A549 treated with AZD9567 at 1 μM for 4 hours (cell line): ENCODE data around the gene SMAD2. TPM values are rescaled to one million over a fixed set of nuclear protein-coding genes. Genes with fewer than 3 reads are reported as not detected.

ENCODE experiments used
- total RNA-seq: library from RNA; stranded (reverse); fragments of 200-300 nt; extraction: Qiagen RNA extraction; gene quantifications from 5 replicates; pipeline ENCODE4 v1.2.3, GENCODE V29; 2022; ENCODE audit not compliant: insufficient read depth

The SMAD2 gene
- total RNA-seq, result 52.4 to 85.6 TPM (median 59.7 TPM) in 5 replicates

DNA sequence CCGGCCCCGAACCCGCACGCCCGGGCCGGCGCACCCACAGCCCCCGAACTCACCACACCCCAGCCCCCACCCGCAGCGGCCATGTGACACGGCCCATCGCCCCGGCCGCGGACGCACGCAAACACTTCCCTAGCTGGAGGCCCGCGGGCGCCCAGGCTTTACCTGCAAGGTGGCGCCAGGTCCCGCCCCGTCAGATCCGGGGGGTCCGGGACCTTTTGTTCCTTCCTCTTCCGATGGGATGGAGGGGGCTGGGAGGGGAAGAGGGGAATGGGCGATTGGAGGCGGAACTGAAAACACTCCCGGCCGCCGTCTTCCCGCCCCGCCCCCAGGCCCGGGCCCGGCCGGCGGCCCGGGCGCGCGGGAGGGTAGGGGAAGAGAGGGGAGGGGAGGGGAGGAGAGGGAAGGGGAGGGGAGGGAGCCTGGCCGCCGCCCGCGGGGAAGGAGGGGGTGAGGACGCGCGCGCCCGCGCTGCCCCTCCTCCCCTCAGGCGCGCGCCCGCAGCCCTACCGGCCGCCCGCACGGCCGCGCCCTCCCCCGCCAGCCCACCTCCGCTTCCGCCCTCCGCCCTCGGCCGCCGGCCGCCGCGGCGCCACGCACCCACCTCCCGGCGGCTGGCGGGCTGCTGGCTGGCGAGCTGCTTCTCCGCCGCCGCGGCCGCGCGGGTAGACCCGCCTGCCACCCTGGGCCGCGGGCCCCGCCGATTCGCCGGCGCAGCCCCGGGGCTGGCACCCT is at the start of gene SMAD2:
Gene SMAD2, minus strand, starts transcription at position 461 of the 732 bp plus-strand sequence. CDS start 33,903 bp downstream, outside the sequence.

